H1 (cell line): ENCODE measurements around the gene CDC42EP1. TPM values are rescaled to one million over a fixed set of nuclear protein-coding genes. Genes with fewer than 3 reads are reported as not detected.

Experiments used
- BACH1 ChIP-seq: IDR thresholded peaks from 2 replicates; pipeline ENCODE4 v1.6.1; 2012; ENCODE audit warnings: low read length, improper control_type of control experiment
- CHD1 ChIP-seq: IDR thresholded peaks from 2 replicates; pipeline ENCODE4 v1.6.1; 2012; ENCODE audit warnings: low read depth, low read length, improper control_type of control experiment
- CHD2 ChIP-seq: IDR thresholded peaks from 2 replicates; pipeline ENCODE4 v1.6.1; 2012; ENCODE audit warnings: low read length, improper control_type of control experiment
- CTBP2 ChIP-seq: IDR thresholded peaks from 2 replicates; pipeline ENCODE4 v1.7.0; 2011; ENCODE audit warnings: borderline replicate concordance, mild to moderate bottlenecking, moderate library complexity, mixed read lengths, low read length; ENCODE audit not compliant: insufficient read depth, insufficient read length
- FOSL1 ChIP-seq: IDR thresholded peaks from 2 replicates; pipeline ENCODE4 v1.6.1; 2011; ENCODE audit warnings: mild to moderate bottlenecking, low read depth, low read length, moderate library complexity; ENCODE audit not compliant: insufficient read depth
- GTF2F1 ChIP-seq: IDR thresholded peaks from 2 replicates; pipeline ENCODE4 v1.6.1; 2012; ENCODE audit warnings: low read depth, low read length, improper control_type of control experiment, borderline replicate concordance
- KDM5A ChIP-seq: fragments of 200-600 bp; IDR thresholded peaks from 2 replicates; pipeline ENCODE4 v1.7.1; 2012; ENCODE audit warnings: mild to moderate bottlenecking, low read length, inconsistent platforms, mixed read lengths
- PHF8 ChIP-seq: fragments of 200-600 bp; sonication (generic); conservative IDR thresholded peaks from 2 replicates; pipeline ENCODE4 v1.7.1; 2012; ENCODE audit warnings: low read depth, mild to moderate bottlenecking, inconsistent platforms, low read length, moderate library complexity
- SIX5 ChIP-seq: IDR thresholded peaks from 2 replicates; pipeline ENCODE4 v1.6.1; 2011; ENCODE audit warnings: mild to moderate bottlenecking, low read depth, low read length
- SRF ChIP-seq: IDR thresholded peaks from 2 replicates; pipeline ENCODE4 v1.6.1; 2011; ENCODE audit warnings: mild to moderate bottlenecking, low read depth, low read length, moderate library complexity
- TAF1 ChIP-seq: IDR thresholded peaks from 2 replicates; pipeline ENCODE4 v1.6.1; 2011; ENCODE audit warnings: mild to moderate bottlenecking, low read depth, low read length
- TAF7 ChIP-seq: optimal IDR thresholded peaks from 2 replicates; pipeline ENCODE3; 2011; ENCODE audit warnings: low read depth, mild to moderate bottlenecking, inconsistent platforms, low read length, moderate library complexity, borderline replicate concordance
- ZNF274 ChIP-seq: IDR thresholded peaks from 2 replicates; pipeline ENCODE4 v1.7.0; 2012; ENCODE audit warnings: low read length, borderline replicate concordance; ENCODE audit errors: extremely low read depth
- polyA plus RNA-seq, 7 experiments: library from polyadenylated mRNA; depleted of rRNA in 3 of 7; stranded (reverse) in 5 of 7; unstranded in 2 of 7; fragments of >200 nt in 5 of 7; fragments of 200-250 nt in 2 of 7; gene quantifications; 1 replicate in 5 of 7; 2 replicates in 1 of 7; 4 replicates in 1 of 7; pipeline versions ENCODE4 v1.2.1 to v1.2.3, GENCODE V29; 2011 to 2013; ENCODE audit warnings: missing spikeins in 2 of 7, mixed read lengths in 2 of 7
- total RNA-seq: library from RNA; stranded (reverse); fragmentation: NEBNext Ultra II Directional; extraction: Animal tissue kit (Norgen Biotek cat#: 25700); gene quantifications from 2 replicates; pipeline ENCODE4 v1.2.1, GENCODE V29; 2021
- TF ChIP-seq, protein P1 (sequence below): IDR thresholded peaks from 2 replicates; pipeline ENCODE4 v1.6.1; 2012; ENCODE audit warnings: low read length, inconsistent platforms
- TF ChIP-seq, protein P2 (sequence below): IDR thresholded peaks from 2 replicates; pipeline ENCODE4 v1.6.1; 2011; ENCODE audit warnings: low read length, improper control_type of control experiment
- TF ChIP-seq, protein P3 (sequence below): IDR thresholded peaks from 2 replicates; pipeline ENCODE4 v1.6.1; 2012; ENCODE audit warnings: inconsistent platforms
- TF ChIP-seq, protein P4 (sequence below): IDR thresholded peaks from 2 replicates; pipeline ENCODE4 v1.6.1; 2012; ENCODE audit warnings: inconsistent platforms

Gene CDC42EP1
- total and polyA plus RNA-seq, 2 of the 8 experiments (the other 6 are each of a cell fraction or from before 2014, with no cell fraction given), result 8.3 to 11.2 TPM

DNA sequence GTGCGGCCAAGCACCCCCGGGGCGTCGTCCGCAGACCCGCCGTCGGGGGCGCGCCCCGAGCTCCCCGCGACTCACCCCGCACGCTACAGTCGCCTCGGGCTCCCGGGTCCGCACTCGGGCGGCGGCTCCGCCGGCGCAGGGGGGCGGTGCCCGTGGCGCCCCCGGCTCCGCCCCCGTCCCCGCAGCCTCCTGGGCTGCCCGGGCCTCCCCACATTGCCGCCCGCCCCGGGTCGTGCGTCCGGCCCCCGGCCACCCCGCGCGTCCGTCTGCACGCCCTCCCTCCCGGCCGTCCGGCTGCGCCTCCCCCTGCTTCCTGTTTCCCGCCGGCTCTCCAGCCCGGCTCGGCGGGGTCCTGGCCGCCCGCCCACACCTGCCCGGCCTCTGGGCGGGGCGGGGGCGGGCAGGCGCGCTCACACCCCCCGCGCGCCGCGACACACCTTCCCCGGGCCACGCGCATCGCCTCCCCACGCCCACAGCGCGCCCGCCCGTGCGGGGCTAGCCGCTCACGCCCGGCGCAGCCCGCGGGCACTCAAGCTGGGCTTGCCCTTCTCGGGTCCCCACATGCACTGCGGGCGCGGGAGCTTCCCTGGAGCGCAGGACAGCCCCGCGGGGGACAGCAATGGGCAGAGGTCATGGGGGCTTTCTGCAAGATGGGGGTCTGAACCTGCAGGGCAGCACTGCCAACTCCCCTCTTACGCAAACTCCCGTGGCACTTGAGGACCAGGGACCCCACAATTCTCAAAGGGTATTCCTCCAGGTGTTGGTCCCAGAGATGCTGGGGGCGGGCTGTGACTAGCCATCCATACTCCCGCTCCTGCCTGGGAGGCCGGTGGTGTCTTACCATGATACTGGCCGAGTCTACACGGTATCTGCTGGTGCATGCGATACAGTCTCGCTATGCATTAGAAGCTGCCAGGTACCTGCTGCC, 40.7 kb upstream of the CDC42EP1 start, which contains the start of gene CARD10 (continued):
- TF ChIP-seq CTBP2, result no peak
- TF ChIP-seq ZNF274, result no peak
- TF ChIP-seq TAF7, result no peak
- no peak for TF ChIP-seq GTF2F1
- TF ChIP-seq SRF, result no peak
- TF ChIP-seq BACH1, result no peak
- TF ChIP-seq CHD2, result no peak
- 0 out of 2 replicates have a peak, but pooled peaks have one; percentile 28 for TF ChIP-seq PHF8
- no peak for TF ChIP-seq SIX5
- TF ChIP-seq TAF1, result no peak
- TF ChIP-seq, protein P1, sequence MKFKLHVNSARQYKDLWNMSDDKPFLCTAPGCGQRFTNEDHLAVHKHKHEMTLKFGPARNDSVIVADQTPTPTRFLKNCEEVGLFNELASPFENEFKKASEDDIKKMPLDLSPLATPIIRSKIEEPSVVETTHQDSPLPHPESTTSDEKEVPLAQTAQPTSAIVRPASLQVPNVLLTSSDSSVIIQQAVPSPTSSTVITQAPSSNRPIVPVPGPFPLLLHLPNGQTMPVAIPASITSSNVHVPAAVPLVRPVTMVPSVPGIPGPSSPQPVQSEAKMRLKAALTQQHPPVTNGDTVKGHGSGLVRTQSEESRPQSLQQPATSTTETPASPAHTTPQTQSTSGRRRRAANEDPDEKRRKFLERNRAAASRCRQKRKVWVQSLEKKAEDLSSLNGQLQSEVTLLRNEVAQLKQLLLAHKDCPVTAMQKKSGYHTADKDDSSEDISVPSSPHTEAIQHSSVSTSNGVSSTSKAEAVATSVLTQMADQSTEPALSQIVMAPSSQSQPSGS, result no peak
- TF ChIP-seq, protein P2, sequence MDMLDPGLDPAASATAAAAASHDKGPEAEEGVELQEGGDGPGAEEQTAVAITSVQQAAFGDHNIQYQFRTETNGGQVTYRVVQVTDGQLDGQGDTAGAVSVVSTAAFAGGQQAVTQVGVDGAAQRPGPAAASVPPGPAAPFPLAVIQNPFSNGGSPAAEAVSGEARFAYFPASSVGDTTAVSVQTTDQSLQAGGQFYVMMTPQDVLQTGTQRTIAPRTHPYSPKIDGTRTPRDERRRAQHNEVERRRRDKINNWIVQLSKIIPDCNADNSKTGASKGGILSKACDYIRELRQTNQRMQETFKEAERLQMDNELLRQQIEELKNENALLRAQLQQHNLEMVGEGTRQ, result no peak
- TF ChIP-seq CHD1, result no peak
- TF ChIP-seq, protein P3, sequence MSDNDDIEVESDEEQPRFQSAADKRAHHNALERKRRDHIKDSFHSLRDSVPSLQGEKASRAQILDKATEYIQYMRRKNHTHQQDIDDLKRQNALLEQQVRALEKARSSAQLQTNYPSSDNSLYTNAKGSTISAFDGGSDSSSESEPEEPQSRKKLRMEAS, result 0 out of 2 replicates have a peak, but pooled peaks have one; percentile 3
- no peak for TF ChIP-seq FOSL1
- TF ChIP-seq, protein P4, sequence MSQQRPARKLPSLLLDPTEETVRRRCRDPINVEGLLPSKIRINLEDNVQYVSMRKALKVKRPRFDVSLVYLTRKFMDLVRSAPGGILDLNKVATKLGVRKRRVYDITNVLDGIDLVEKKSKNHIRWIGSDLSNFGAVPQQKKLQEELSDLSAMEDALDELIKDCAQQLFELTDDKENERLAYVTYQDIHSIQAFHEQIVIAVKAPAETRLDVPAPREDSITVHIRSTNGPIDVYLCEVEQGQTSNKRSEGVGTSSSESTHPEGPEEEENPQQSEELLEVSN, result no peak
- no peak for TF ChIP-seq KDM5A
